ENCODE results near the gene MYH4. TPM values are rescaled to one million over a fixed set of nuclear protein-coding genes. Genes with fewer than 3 reads are reported as not detected.

MYH4 gene
- polyA plus RNA-seq, 1 experiment, result not detected

Other genes starting within 250 kb of the MYH4 start
- not detected in 2 replicates for gene MYH13, start 96.6 kb downstream of the MYH4 start, polyA plus RNA-seq (2011; rRNA removed)
- gene MYH8, start 47.6 kb downstream of the MYH4 start, polyA plus RNA-seq (2011; rRNA removed), result not detected in 2 replicates
- gene MYH1, start 49.0 kb upstream of the MYH4 start, polyA plus RNA-seq (2011; rRNA removed), result not detected in 2 replicates
- not detected in 2 replicates for gene MYH2, start 80.1 kb upstream of the MYH4 start, polyA plus RNA-seq (2011; rRNA removed)
- gene MYH3, start 187.8 kb upstream of the MYH4 start, polyA plus RNA-seq (2011; rRNA removed), result 0.31 and 0.66 TPM in 2 replicates
- 25.1 and 28.5 TPM in 2 replicates for gene SCO1, start 228.0 kb upstream of the MYH4 start, polyA plus RNA-seq (2011; rRNA removed)
- gene ADPRM, start 228.0 kb upstream of the MYH4 start, polyA plus RNA-seq (2011; rRNA removed), result 11.8 and 15.1 TPM in 2 replicates